Activated CD4-positive, CD25-positive, alpha-beta regulatory T cell (primary cell): Measurements from ENCODE around the gene RASGRP2.

ENCODE experiments used
- DNase-seq, 4 experiments: peaks; one replicate each; lab custom pipeline; 2025; lab: John Stamatoyannopoulos, UW

Gene RASGRP2

GRCh38 chr11:64743591-64744543, at the start of gene RASGRP2:
Gene RASGRP2 (minus strand): TSS chr11:64744142. CDS start chr11:64742866, 1,276 bp downstream.
- peak; percentile 52 to 85 (median 73) for DNase-seq

- DNase-seq: no peak
Observed at GRCh38 chr11:64792482-64792881, 48.5 kb upstream of the RASGRP2 start.

- DNase-seq: no peak
Observed at GRCh38 chr11:64791781-64792291, 47.9 kb upstream of the RASGRP2 start.

GRCh38 chr11:64790205-64791095, 46.5 kb upstream of the RASGRP2 start:
- DNase-seq: no peak

GRCh38 chr11:64789331-64790204, 45.6 kb upstream of the RASGRP2 start:
- no peak for DNase-seq

- no peak for DNase-seq
Observed at GRCh38 chr11:64788321-64789215, 44.6 kb upstream of the RASGRP2 start.

- peak in 2 of 4 experiments; percentile 31 to 33 for DNase-seq
Observed at GRCh38 chr11:64787526-64788320, 43.8 kb upstream of the RASGRP2 start.

GRCh38 chr11:64786308-64786707, 42.4 kb upstream of the RASGRP2 start:
- no peak for DNase-seq

- no peak for DNase-seq
Observed at GRCh38 chr11:64784813-64785581, 41.1 kb upstream of the RASGRP2 start.

GRCh38 chr11:64778473-64779298, 34.7 kb upstream of the RASGRP2 start, which contains the start of gene SF1:
Gene SF1 (minus strand): TSS chr11:64778542. CDS start chr11:64778392, 150 bp downstream.
- peak; percentile 97 to 100 (median 98) for DNase-seq

GRCh38 chr11:64778223-64778472, 34.2 kb upstream of the RASGRP2 start:
- no peak for DNase-seq

- DNase-seq: peak; percentile 68 to 82 (median 77)
Observed at GRCh38 chr11:64777449-64778222, 33.7 kb upstream of the RASGRP2 start.

- DNase-seq: no peak
Observed at GRCh38 chr11:64776875-64777274, 32.9 kb upstream of the RASGRP2 start.

GRCh38 chr11:64776425-64776824, 32.5 kb upstream of the RASGRP2 start:
- no peak for DNase-seq

GRCh38 chr11:64774144-64774543, 30.2 kb upstream of the RASGRP2 start:
- no peak for DNase-seq

- DNase-seq: no peak
Observed at GRCh38 chr11:64772303-64773018, 28.5 kb upstream of the RASGRP2 start.
